GM21360 (cell line): ENCODE results near the gene POU3F2.
A peak's percentile ranks its signal among the peaks of the same experiment; 100 is the strongest.

ENCODE experiments used
- ATAC-seq: cut with Tn5 transposase; IDR thresholded peaks from one replicate; pipeline ENCODE4 v1.9.1; 2021; ENCODE audit warnings: mild to moderate bottlenecking, moderate library complexity; ENCODE audit not compliant: unreplicated experiment

POU3F2 gene

DNA sequence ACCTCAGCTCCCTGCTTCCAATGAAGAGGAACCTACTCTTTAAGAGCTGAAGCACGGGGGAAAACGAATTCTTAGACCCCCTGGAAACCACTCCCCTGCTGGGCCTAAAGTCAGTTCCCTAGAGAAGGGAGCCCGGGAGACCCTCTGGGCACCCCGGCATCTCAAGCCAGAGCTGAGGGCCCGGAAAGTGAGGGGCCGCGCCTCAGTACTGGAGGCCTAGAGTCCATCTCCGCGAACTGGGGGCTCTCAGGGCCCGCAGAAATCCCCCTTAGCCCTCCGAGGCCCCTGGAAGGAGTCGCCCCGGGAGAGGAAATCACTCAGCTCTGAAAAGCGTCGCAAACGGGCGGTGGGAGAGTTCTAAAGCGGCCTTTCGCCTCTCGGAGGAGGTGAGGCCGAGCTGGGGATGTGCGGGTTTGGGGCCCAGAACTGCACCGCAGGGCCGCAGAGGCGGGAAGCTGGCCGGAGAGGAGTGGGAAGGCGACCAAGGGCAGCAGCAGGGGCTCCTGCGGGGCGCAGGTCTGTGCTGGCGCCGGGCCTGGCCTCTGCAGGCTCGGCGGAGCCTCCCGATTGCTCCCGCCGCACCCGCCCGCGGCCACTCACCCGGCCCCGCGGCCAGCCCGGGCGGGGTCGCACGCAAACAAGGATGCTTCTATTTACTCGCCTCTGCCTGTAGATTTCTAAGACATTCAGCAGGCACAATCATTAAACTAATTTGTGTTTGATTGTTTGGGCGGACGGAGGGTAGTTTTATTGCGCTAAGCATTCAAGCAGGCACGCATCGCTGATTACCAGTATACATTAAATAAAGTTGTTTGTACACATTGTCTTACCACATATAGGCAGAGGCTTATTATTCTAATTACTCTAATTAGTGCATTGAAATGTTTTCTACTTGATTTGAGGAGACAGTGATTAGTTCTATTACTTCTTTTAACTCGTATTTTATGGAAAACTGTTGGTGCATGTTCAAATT, 9.2 kb downstream of the POU3F2 start:
- no peak for ATAC-seq

DNA sequence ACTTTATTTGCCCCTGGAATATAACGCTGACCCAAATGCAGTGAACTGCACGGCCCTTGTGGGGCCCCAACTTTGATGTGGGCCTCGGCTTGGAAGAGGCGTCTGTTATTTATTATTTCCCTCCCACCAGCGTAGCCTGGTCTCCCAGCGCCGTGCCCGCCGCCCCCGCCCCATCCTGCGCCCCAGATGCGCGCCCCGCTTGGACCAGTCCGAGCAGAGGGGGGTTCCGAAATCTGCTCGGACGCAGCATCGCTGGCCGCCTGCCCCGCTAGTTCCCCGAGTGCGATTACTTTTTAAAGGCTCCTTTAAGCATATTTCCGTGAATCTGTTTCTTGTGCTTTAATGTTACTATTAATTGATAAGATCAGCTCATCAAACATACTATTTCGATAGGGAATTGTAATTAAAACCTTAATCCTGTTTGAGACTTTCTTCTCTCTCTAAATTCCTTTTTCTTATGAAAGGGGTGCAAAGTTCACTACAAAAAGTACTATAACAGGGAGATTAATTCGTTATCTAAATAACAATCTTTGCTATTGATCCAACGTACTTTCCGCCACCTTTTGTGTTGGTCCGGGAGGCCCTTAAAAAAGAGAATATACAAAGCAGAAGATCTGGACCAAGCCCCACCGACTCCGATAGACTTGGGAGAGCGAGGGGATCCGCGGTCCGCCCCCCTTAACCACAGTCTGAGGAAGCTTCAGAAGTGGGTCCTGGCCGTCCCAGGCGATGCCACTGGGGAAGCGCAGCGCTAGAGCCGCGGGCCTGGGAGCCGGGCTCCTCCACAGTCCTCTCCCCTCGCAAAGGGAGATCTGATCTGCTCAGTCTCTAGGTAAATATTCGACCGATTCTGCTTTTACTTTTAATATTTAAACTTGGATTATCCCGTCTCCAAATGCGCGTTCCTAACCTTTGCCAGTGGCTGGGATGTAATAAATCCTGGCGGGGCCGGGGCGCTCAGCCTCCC, 10.2 kb downstream of the POU3F2 start:
- no peak for ATAC-seq

DNA sequence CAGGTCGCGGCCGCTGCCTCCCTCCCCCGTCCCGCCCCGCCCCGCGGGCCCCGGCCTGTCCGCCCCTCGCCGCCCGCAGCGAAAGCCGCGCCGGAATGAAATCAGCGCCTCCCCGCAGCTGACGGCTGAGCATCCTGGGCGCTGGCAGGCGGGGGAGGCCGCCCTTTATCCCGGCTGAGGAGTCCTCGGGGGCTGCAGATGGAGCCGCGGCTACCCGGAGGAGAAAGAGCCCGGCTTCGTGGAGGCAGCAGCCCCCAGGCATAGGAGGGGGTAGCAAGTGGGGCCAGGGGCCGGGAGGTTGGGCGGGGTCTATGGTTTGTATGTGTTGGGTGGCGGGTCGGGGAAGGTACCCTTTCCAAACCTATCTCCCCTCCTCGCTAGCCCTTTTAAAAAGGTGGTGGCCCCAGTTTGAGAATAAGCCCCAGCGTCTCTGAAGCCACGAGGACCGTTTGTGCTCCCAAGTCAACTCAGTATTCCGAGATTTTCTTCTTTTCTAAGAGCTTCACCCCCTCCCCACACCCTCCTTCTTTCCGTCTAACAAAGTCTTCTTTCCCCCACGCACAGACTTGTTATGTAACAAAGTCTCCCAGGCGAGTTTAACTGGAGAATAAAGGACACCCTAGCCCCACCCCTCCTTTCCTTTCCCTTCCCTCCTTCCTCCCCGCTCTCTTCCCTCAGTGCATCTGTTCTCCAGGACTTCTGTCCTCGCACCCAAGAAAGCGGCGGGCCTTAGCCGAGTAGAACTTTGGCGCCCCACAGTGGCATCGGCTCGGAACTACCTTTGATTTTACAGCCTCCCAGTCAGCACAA, 11.0 kb downstream of the POU3F2 start:
- peak; percentile 52 for ATAC-seq

GRCh38 chr6:98846021-98846380, 11.6 kb downstream of the POU3F2 start:
- no peak for ATAC-seq

- ATAC-seq = no peak
Measured at GRCh38 chr6:98847416-98847778, 13.0 kb downstream of the POU3F2 start.

DNA sequence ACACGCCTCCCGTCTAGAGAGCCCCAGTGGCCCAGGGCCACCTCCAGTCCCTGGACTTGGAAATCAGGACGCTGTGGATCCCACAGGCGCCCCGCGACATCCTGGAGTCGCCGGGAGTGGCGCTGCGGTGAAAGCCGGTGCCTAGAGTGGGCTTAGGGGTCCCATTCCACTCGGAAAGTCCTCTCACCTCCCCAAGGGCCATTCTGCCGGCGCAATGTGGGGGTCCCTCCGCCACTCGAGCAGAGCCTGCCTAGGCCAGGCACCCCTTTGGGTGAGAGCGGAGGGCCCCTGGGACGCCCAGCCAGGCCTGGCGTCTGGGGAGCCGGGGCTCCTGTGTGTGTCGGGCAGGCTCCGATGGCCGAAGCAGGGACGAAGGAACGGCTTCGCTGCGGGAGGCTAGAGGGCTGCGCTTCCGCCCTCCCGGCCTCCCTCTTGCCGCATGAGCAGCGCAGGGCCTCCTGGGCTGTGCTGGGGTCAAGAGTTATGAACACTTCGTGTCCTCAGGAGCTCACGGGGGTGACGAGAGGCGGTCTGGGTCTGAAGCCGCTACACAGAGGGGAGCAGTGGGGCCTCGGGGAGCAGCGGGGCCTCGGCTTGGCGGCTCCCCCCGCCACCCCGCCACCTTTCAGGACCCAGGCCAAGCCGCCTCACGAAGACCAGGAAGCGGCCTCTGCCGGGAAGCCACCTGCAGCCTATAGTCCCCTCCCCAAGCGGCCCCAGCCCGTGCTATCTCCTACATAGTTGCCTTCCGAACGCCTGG, 13.6 kb downstream of the POU3F2 start:
- peak; percentile 59 for ATAC-seq

DNA sequence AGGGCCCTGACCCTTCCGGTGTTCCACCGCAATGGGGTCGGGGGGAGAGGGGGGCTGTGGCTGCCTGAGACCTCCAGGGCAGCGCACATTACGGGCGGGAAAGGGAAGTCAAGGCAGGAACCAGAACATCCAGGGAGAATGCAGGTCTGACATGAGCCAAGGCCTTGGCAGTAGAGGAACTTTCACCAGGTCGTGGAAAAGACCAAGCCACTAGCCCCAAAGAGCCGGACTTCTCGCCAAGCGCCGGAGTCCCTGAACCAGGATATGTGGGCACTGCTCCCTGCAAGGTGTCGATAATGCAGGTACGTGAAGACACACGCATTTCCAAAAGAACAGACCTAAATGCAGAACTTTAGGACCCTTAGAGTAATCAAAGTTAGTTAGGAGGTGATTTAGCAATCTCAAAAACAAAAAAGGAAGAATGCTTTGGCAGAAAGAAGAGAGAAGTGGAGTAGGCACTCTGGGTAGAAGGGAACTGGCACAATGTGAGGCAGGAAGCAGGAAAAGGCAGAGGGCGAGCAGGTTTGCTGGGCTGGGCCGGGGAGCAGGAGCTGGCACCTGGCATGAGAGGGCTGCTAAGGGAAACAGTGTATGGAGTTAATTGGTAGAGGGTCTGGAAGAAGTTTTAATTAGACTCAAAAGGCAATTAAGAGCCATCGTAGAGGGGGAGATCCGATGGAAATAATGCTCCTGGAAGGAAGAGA, 14.3 kb downstream of the POU3F2 start:
- ATAC-seq = no peak

DNA sequence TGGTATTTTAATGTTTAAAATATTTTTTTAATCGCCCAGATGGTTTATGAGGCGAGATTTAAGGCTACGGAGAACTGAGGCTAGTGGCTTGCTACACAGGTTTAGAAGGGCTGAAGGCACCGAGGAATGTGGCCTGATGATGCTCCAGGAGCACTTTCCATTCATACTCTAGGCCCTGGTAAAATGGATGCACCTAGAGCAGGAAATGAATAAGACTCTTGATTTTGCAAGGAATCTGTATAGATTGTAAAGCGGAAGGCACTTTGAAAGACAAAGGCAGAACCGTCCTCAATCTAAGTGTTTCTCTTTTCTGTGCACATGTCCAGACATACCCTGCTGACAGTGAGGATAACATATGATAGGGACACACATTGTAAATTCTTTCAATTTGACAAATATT, 30.1 kb downstream of the POU3F2 start:
- no peak for ATAC-seq

GRCh38 chr6:98871057-98871456, 36.7 kb downstream of the POU3F2 start:
- ATAC-seq = no peak

GRCh38 chr6:98871821-98872220, 37.4 kb downstream of the POU3F2 start:
- ATAC-seq = no peak

GRCh38 chr6:98875375-98875774, 41.0 kb downstream of the POU3F2 start:
- ATAC-seq = no peak

- ATAC-seq = no peak
Measured at GRCh38 chr6:98877250-98877649, 42.9 kb downstream of the POU3F2 start.

- ATAC-seq = peak; percentile 89
Measured at GRCh38 chr6:98880486-98880885, 46.1 kb downstream of the POU3F2 start.

GRCh38 chr6:98885330-98885729, 51.0 kb downstream of the POU3F2 start:
- ATAC-seq = no peak

DNA sequence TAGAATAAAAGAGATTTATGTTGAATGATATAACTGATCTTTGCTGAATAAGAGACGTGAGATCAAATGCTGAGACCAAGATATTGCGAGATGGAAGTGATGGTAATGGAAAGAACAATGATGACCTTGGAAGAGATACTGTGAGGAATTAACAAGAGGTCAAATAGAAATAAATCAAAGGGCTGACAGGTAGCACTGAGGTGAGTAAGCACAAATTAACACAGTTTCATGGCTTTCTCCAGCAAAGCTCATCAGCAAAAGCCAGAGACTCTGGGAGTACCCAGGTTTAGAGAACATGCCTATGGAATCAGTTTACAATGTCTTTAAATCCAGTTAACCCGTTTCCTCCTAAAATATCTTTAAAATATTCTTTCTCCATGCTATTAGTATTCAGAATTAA, 53.3 kb downstream of the POU3F2 start:
- no peak for ATAC-seq
